Psoas muscle (tissue), 8 donors: ENCODE results near the gene NUSAP1. TPM values are rescaled to one million over a fixed set of nuclear protein-coding genes. Genes with fewer than 3 reads are reported as not detected.

Experiments used
- ATAC-seq, 4 donors: fragments of 200-7000 bp; cut with Tn5 transposase; one replicate each; pipeline ENCODE4 v1.9.1; 2020; ENCODE audit warnings: moderate library complexity in 3 of 4, mild to moderate bottlenecking in 2 of 4
- DNase-seq, 2 donors: peaks; one replicate each; pipeline ENCODE4 v3.0.0-alpha.2; 2020
- H3K27ac ChIP-seq: fragments of 200-600 bp; one replicate; pipeline ENCODE4 v1.8.0; 2022
- H3K27me3 ChIP-seq, 3 donors: fragments of 200-600 bp in 1 of 3; one replicate each; pipeline versions ENCODE4 v1.6.1 to v1.8.0; 2013 to 2022; ENCODE audit warnings: low read length in 2 of 3, mild to moderate bottlenecking in 2 of 3, moderate library complexity in 1 of 3; ENCODE audit not compliant: insufficient read depth in 3 of 3
- H3K36me3 ChIP-seq, 2 donors: fragments of 200-600 bp in 1 of 2; one replicate each; pipeline versions ENCODE4 v1.6.1 to v1.8.0; 2013 to 2022; ENCODE audit warnings: low read depth in 1 of 2, mild to moderate bottlenecking in 1 of 2, moderate library complexity in 1 of 2; ENCODE audit not compliant: insufficient read depth in 1 of 2
- H3K4me1 ChIP-seq: fragments of 200-600 bp; one replicate; pipeline ENCODE4 v1.8.0; 2022
- H3K4me3 ChIP-seq: fragments of 200-600 bp; one replicate; pipeline ENCODE4 v1.8.0; 2022; ENCODE audit warnings: mild to moderate bottlenecking
- H3K9me3 ChIP-seq: fragments of 200-600 bp; one replicate; pipeline ENCODE4 v1.8.0; 2022
- CTCF ChIP-seq: fragments of 200-600 bp; IDR thresholded peaks from one replicate; pipeline ENCODE4 v1.8.0; 2022; ENCODE audit warnings: antibody characterized with exemption
- WGBS, 3 donors: extraction: QIAGEN DNeasy Blood & Tissue Kit; methylation state at CpG; one replicate each; pipeline versions ENCODE4 v1.1.6 to v1.1.7; 2013; 5-methylcytosine and 5-hydroxymethylcytosine counted together
- intact Hi-C, 2 donors: fragments of 100-400 bp; cut with DNase I; formaldehyde crosslinking; loops; one replicate each; pipeline versions ENCODE4 v1.11.0 to v1.14.2; 2022
- polyA plus RNA-seq, 3 donors: library from polyadenylated mRNA; stranded (reverse); fragments of 200-250 nt; gene quantifications; one replicate each; pipeline ENCODE4 v1.2.3, GENCODE V29; 2013
- total RNA-seq, 4 donors: library from RNA; stranded (reverse); fragmentation: NEBNext Ultra II Directional in 2 of 4; extraction: Animal tissue kit (Norgen Biotek cat#: 25700) in 2 of 4; gene quantifications; one replicate each; pipeline versions ENCODE4 v1.2.1 to v1.2.4, GENCODE V29; 2021 to 2023
- donor health status: healthy with polysubstance abuse.
- donor health status: DM: no; HTN: no; CAD: no; lungs with moderate emphysema.
- donor health status: Bipolar disorder and iron deficiency.
- donor health status: healthy.
- donor health status: DM: yes; HTN: yes; CAD: no.
- donor health status: DM: no; HTN: no; CAD: no.
- donor health status: DM: no; HTN: no; CAD: no.
- donor health status: DM: yes; HTN: yes; CAD: no.

NUSAP1 gene
- total and polyA plus RNA-seq, 7 donors = 1.0 to 5.6 (median 2.3) TPM

- peak; percentile 78 for TF ChIP-seq CTCF
- DNase-seq = no peak
- ATAC-seq = peak in 1 of 4 donors; percentile 85
- Histone ChIP-seq H3K27ac (peak overlapping the region; percentile 81), H3K9me3 (no peaks in the 10 kb centered on the region), H3K27me3 (no peaks in the 10 kb centered on the region), H3K4me1 (no peaks in the 10 kb centered on the region), H3K36me3 (peaks cover 0 to 2% of the 10 kb centered on the region in 2 donors), H3K4me3 (peak overlapping the region; percentile 84)
- WGBS, 3 donors = 2% methylated on average over 14 of the region's 14 CpGs
- intact Hi-C loops = loop anchor here (5.0 to 10.0 kb wide), 3 partner anchors 40 to 97 kb away; partner anchors contain the start of genes CHP1 (in 1 of the 2) and EXD1 (in 1 of the 2)
These were observed 868 bp upstream of the NUSAP1 start for GRCh38 chr15:41331833-41332193.

- intact Hi-C loops = loop anchor here (5.0 to 10.0 kb wide), 3 partner anchors 41 to 98 kb away; partner anchors contain the start of genes CHP1 (in 1 of the 2) and EXD1 (in 1 of the 2)
- Histone ChIP-seq H3K36me3 (no peaks in the 10 kb centered on the region), H3K27me3 (no peaks in the 10 kb centered on the region), H3K27ac (peak overlapping the region; percentile 81), H3K4me3 (peak overlapping the region; percentile 84), H3K9me3 (no peaks in the 10 kb centered on the region), H3K4me1 (no peaks in the 10 kb centered on the region)
- ATAC-seq (peak in 3 of 4 donors; percentile 13 to 31 (median 17)), DNase-seq (no peak)
- no peak for TF ChIP-seq CTCF
- WGBS, 3 donors = 1% methylated on average over 26 of the region's 26 CpGs
These were observed 413 bp downstream of the NUSAP1 start for GRCh38 chr15:41333026-41333562.

- TF ChIP-seq CTCF = no peak
- Histone ChIP-seq H3K4me1 (no peaks in the 10 kb centered on the region), H3K36me3 (no peaks in the 10 kb centered on the region), H3K27me3 (no peaks in the 10 kb centered on the region), H3K4me3 (no peak overlapping the region), H3K9me3 (no peaks in the 10 kb centered on the region), H3K27ac (no peak overlapping the region)
- intact Hi-C loops = loop anchor here (5.0 to 10.0 kb wide), 3 partner anchors 42 to 100 kb away; partner anchors contain the start of genes CHP1 (in 1 of the 2) and EXD1 (in 1 of the 2)
- ATAC-seq = no peak
- no peak for DNase-seq
- WGBS, 3 donors = 77 to 90% (median 88%) methylated on average over 12 of the region's 12 CpGs
These were observed 1.8 kb downstream of the NUSAP1 start for GRCh38 chr15:41334293-41335120.

GRCh38 chr15:41336549-41336948 is 3.9 kb downstream of the NUSAP1 start:
- intact Hi-C loops = loop anchor here in 1 of 2 donors (10.0 kb wide), 1 partner anchor 102 kb away; the partner anchor contains the start of genes CHP1 and EXD1
- whole genome bisulfite sequencing, 3 donors = 93 to 95% (median 94%) methylated on average over 4 of the region's 4 CpGs
- H3K36me3 ChIP-seq = no peaks in the 10 kb centered on the region
- ATAC-seq (no peak), DNase-seq (no peak)
- H3K27me3 ChIP-seq = no peaks in the 10 kb centered on the region
- no peak for TF ChIP-seq CTCF
- no peak overlapping the region for H3K4me3 ChIP-seq
- no peaks in the 10 kb centered on the region for H3K4me1 ChIP-seq
- H3K27ac ChIP-seq = no peak overlapping the region
- no peaks in the 10 kb centered on the region for H3K9me3 ChIP-seq
